ENCODE data around the gene TRAF1.

TRAF1 gene

GRCh38 chr9:120940573-120940972, 14.0 kb upstream of the TRAF1 start:
- TF ChIP-seq CTCF (IDR thresholded peaks at IDR 0.05; ENCODE audit: extremely low read depth, missing control alignments), result no peak
- DNase-seq (ENCODE audit: low spot score), result no peak

GRCh38 chr9:120938851-120939250, 12.3 kb upstream of the TRAF1 start:
- TF ChIP-seq CTCF (IDR thresholded peaks at IDR 0.05; ENCODE audit: extremely low read depth, missing control alignments), result no peak
- no peak for DNase-seq (ENCODE audit: low spot score)

GRCh38 chr9:120937596-120937995, 11.0 kb upstream of the TRAF1 start:
- TF ChIP-seq CTCF (IDR thresholded peaks at IDR 0.05; ENCODE audit: extremely low read depth, missing control alignments), result no peak
- no peak for DNase-seq (ENCODE audit: low spot score)

- TF ChIP-seq CTCF (IDR thresholded peaks at IDR 0.05; ENCODE audit: extremely low read depth, missing control alignments), result no peak
- no peak for DNase-seq (ENCODE audit: low spot score)
These were observed 10.5 kb upstream of the TRAF1 start for GRCh38 chr9:120937127-120937526.

DNA sequence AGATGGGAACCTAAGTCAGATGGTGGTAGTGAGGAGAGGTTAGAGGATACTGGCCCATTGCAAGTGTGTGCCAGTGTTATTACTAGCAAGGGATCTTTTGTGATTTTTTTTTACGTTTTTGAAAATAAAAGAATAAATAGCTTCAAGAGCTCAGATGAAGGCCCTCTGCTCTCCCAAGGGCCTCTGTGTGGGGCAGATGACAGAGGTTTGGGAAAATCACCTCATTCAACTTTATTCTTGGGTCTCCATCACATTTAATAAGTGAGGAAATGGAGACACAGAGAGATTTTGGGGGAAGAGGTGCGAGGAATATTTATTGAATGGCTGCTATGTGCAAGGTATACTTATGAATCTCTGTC, 10.1 kb upstream of the TRAF1 start:
- no peak for DNase-seq (ENCODE audit: low spot score)
- no peak for TF ChIP-seq CTCF (IDR thresholded peaks at IDR 0.05; ENCODE audit: extremely low read depth, missing control alignments)

GRCh38 chr9:120936011-120936763, 9.6 kb upstream of the TRAF1 start:
- peak; percentile 76 for DNase-seq (ENCODE audit: low spot score)
- TF ChIP-seq CTCF (IDR thresholded peaks at IDR 0.05; ENCODE audit: extremely low read depth, missing control alignments), result peak; percentile 81

GRCh38 chr9:120935383-120935857, 8.8 kb upstream of the TRAF1 start:
- TF ChIP-seq CTCF (IDR thresholded peaks at IDR 0.05; ENCODE audit: extremely low read depth, missing control alignments), result no peak
- no peak for DNase-seq (ENCODE audit: low spot score)
